AG10803 (cell line): ENCODE data around the gene TNIP1.

Source experiments
- DNase-seq: peaks from one replicate; pipeline ENCODE4 v3.0.0; 2010; ENCODE audit warnings: low read depth
- H3K4me3 ChIP-seq: 2 replicates; pipeline ENCODE4 v1.5.1; 2011; ENCODE audit warnings: mild to moderate bottlenecking, low read length, control low read depth
- TF ChIP-seq, protein P1 (sequence below): conservative IDR thresholded peaks from 2 replicates; pipeline ENCODE4 v1.5.1; 2011; ENCODE audit warnings: mild to moderate bottlenecking, low read length, control low read depth, inconsistent platforms

Gene TNIP1

GRCh38 chr5:151085517-151086041 lies 4.7 kb upstream of the TNIP1 start:
- DNase-seq = peak; percentile 38
- no peak overlapping the region for H3K4me3 ChIP-seq

GRCh38 chr5:151084363-151084762 lies 3.5 kb upstream of the TNIP1 start:
- H3K4me3 ChIP-seq = no peak overlapping the region
- TF ChIP-seq, protein P1, sequence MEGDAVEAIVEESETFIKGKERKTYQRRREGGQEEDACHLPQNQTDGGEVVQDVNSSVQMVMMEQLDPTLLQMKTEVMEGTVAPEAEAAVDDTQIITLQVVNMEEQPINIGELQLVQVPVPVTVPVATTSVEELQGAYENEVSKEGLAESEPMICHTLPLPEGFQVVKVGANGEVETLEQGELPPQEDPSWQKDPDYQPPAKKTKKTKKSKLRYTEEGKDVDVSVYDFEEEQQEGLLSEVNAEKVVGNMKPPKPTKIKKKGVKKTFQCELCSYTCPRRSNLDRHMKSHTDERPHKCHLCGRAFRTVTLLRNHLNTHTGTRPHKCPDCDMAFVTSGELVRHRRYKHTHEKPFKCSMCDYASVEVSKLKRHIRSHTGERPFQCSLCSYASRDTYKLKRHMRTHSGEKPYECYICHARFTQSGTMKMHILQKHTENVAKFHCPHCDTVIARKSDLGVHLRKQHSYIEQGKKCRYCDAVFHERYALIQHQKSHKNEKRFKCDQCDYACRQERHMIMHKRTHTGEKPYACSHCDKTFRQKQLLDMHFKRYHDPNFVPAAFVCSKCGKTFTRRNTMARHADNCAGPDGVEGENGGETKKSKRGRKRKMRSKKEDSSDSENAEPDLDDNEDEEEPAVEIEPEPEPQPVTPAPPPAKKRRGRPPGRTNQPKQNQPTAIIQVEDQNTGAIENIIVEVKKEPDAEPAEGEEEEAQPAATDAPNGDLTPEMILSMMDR = no peak
- DNase-seq = peak; percentile 56

More at GRCh38 chr5:151085517-151086041, 4.7 kb upstream of the TNIP1 start:
- TF ChIP-seq, protein P1 = no peak

DNA sequence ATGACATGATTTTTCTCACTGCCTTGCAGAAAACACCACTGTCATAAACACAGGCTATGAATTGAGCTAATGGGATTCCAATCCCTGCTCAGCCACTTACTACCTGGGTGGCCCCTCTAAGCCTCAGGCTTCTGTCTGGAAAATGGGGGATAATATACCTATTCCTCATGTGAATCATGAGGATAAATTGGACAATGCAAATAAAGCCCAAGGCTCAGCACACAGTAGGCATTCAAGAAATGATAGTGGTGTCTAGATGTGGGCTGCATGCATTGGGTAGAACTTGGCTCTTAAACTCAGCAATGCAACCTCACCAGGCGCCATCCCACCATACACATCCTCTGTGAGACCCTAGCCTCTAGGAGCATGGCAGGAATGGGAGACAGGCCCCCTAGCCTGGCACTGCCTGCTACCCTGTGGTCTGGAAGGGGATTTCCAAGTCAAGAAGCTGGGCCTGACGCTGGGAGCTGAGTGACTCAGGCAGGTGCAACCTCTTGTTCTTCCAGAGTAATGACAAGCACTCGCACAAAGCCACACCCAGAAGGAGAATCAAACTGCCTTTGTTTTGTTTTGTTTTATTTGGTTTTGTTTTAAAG lies 2.3 kb upstream of the TNIP1 start:
- H3K4me3 ChIP-seq = no peak overlapping the region
- DNase-seq = no peak
- TF ChIP-seq, protein P1 = no peak

DNA sequence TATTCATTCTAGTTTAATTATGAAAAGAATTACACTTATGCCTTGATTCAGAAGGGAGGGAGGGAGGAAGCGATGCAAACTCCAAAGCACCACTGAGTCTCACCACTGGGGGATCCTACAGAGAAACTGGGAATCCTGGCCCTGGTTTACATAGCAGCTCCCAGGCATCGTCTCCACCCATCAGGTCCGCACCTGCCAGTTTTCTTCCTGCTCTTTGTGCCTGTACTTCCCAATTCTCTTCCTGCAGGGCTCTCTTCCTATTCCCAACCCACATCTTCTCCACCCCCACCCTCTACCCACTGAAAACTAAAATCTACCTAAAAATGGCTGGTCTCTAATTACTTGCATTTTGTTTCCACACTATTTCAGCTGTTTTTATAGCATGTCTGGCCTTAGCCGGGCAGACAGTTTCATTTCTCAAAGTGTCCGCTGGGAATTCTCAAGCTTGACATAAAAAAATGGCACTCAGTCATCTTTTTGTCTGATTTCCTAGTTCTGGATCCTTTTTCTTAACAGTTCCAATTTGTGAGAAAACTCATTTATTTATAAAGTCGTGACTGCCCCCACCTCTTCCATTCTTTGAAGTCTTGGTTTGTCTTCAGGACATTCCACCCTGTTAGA lies 1.6 kb upstream of the TNIP1 start:
- DNase-seq = no peak
- TF ChIP-seq, protein P1 = peak; percentile 44

GRCh38 chr5:151081431-151082281 lies 822 bp upstream of the TNIP1 start:
- TF ChIP-seq, protein P1 = no peak
- peak overlapping the region; percentile 84 for H3K4me3 ChIP-seq
- DNase-seq = peak; percentile 74

More for the DNA sequence above, 1.6 kb upstream of the TNIP1 start:
- no peak overlapping the region for H3K4me3 ChIP-seq

DNA sequence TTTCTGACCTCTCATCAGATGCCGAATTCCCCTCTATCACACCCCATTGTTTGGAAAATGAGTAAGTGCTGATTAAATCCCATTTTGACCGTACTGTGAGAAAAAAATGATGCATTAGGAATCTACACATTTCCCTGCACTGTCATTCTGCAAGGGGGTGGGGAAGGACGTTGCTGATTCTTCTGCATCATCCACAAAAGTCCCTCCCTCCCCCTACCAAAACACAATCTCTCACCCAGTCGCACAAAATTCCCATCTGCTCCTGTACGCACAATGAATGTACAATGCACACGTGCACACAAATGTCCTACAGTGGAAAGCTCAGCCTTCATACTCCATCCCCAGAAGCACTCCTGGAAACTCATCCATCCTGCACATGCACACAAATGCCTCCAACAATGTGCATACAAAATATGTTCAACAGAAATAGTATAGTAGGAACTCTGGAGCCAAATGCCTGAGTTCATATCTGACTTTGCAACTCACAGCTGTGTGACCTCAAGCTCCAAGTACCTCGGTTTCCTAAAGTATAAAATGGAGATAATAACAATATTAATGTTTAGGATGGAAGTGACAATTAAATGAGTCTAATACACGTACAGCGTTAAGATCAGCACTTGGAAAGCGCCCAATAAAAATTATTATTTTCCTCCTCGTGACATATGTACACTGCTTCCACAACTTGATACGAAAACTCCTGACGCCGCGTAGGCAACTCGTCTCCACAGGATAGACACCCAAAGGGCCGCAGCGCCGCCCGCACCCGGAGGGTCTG lies 809 bp downstream of the TNIP1 start:
- TF ChIP-seq, protein P1 = no peak
- peak; percentile 39 for DNase-seq
- H3K4me3 ChIP-seq = peak overlapping the region; percentile 84
